GM12864 (cell line): ENCODE data around the gene STEAP1B.

Experiments used
- DNase-seq: peaks from one replicate; pipeline ENCODE4 v3.0.0-alpha.2; 2011; ENCODE audit warnings: low read depth
- H3K4me3 ChIP-seq: 2 replicates; pipeline ENCODE4 v1.5.1; 2011; ENCODE audit warnings: mild to moderate bottlenecking, low read depth, low read length, control low read depth
- CTCF ChIP-seq: IDR thresholded peaks from 2 replicates; pipeline ENCODE4 v1.5.1; 2011; ENCODE audit warnings: low read depth, mild to moderate bottlenecking, moderate library complexity, low read length, control low read depth, inconsistent platforms; ENCODE audit errors: missing control alignments

Gene STEAP1B

GRCh38 chr7:22386206-22386858 is 113.7 kb downstream of the STEAP1B start:
- H3K4me3 ChIP-seq, result no peak overlapping the region
- TF ChIP-seq CTCF, result no peak
- peak; percentile 31 for DNase-seq

- DNase-seq, result no peak
- H3K4me3 ChIP-seq, result no peak overlapping the region
- no peak for TF ChIP-seq CTCF
Measured at GRCh38 chr7:22385326-22385725, 114.7 kb downstream of the STEAP1B start.

GRCh38 chr7:22380333-22380732 is 119.7 kb downstream of the STEAP1B start:
- no peak for DNase-seq
- no peak for TF ChIP-seq CTCF
- H3K4me3 ChIP-seq, result no peak overlapping the region

DNA sequence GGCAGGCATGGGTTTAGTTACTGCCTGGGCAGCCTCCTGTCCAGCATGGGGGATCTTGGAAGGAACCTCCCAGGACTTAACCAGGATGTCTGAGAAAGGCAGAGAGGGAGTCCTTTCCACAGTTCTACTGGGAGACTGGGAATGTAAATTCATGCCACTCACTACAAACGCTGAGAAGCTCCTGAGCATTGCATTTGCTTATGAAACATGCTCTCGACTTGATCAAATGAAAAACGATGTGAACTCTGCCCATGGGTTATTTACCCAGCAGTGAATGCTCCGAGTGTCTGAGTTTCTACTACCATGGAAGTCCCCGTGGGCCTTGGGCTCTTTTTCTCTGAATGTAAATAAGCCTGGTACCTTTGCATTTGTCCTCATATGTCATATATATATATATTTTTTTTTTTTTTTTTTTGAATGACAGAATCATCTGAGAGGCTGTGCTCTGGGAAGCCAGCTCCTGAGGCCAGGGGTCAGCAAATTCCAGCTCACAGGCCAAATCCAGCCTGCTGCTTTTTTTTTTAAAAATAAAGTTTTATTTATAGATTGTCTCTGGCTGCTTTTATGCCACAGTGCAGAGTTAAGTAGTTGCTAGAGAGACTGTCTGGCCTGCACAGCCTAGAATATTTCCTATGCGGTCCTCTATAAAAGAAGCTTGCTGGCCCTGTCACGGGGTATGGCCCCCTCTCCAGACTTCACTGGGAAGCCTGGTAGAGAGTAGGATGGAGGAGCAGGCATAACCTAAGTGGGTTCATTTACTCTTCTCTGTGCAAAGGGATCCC is 121.6 kb downstream of the STEAP1B start:
- no peak for TF ChIP-seq CTCF
- DNase-seq, result no peak
- H3K4me3 ChIP-seq, result no peak overlapping the region

DNA sequence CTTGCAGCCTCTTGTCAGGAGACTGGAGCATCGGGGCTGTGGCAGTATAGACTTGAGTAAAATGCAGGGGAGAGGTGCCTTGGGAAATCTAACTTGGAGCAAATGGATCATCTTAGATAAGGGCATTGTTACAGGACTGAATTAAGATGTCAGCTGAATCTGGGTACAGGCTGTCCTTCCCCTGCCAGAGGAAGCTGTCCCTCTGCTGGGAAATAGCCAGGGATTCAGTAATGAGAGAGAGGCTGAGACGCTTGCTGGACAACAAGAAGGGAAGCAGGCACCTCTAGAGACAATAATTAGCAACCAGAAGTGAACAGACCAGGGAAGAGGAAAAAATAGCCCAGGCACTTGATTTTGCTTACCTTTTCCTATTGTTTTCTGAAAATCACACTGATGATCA is 122.3 kb downstream of the STEAP1B start:
- DNase-seq, result no peak

DNA sequence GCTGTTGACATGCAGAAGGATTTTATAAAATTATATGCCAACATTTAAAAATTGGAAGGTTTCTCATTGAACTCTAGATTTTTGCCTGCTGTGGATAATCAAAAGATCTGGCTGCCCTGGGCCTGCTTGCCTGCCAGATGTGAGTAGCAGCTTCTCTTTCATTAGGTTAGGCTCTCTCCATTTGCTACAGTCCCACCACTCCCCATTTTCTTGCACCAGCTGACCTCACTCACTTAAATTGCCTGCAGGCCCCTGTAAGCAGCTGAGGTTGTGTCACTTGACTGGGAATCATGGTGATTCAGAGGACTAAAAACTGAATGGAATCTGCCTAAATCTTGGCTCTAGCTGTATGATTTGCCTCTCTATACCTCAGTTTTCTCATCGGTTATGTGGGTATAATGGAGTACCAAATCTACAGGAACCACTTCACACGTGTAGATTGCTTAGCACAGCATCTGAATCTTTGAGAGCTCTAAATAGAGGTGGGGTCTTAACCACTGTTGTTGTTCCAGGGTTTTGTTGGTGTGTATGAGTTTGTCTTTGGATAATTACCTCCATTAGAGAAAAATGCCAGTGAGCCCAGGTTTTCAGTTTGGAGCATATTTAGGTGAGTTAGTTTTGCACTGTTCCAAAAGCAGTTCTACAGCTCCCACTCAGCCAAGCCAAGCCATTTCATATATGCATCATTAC is 124.5 kb downstream of the STEAP1B start:
- no peak for DNase-seq
- H3K4me3 ChIP-seq, result no peak overlapping the region
- TF ChIP-seq CTCF, result no peak

More for the DNA sequence above, 122.3 kb downstream of the STEAP1B start:
- no peak for TF ChIP-seq CTCF
- no peak overlapping the region for H3K4me3 ChIP-seq
